ENCODE measurements around the gene ARL15. TPM values are rescaled to one million over a fixed set of nuclear protein-coding genes. Genes with fewer than 3 reads are reported as not detected.

Gene ARL15
- total RNA-seq, 4 donors from 2014 or later, result 19.9 to 57.0 (median 36.9) TPM

DNA sequence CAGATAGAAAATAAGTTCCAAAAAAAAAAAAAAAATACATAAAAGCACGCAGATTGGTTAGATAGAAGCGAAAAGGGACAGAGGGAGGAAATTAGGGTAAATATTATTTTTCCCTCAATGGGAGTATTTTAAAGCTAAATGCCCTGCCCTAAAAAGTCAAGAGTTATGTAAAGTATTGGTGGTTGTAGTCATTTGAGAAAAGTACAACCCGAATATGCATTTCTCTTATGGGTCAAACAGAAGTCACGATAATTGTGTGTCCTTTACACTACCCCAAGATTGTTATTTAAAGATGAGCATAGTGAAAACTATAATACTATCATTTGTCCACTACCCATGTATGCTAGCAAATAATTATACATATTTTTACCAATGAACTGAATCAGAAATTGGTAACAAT is 381.2 kb downstream of the ARL15 start:
- Histone ChIP-seq H3K4me3 (no peak overlapping the region), H3K36me3 (no peaks in the 10 kb centered on the region), H3K27me3 (no peaks in the 10 kb centered on the region), H3K4me1 (peaks cover 3% of the 10 kb centered on the region), H3K27ac (no peak overlapping the region), H3K9me3 (no peaks in the 10 kb centered on the region)
- no peak for DNase-seq (ENCODE audit: low spot score in 2 of 2)
- WGBS, result 92% methylated on average over 4 of the region's 4 CpGs
- TF ChIP-seq, protein P1, sequence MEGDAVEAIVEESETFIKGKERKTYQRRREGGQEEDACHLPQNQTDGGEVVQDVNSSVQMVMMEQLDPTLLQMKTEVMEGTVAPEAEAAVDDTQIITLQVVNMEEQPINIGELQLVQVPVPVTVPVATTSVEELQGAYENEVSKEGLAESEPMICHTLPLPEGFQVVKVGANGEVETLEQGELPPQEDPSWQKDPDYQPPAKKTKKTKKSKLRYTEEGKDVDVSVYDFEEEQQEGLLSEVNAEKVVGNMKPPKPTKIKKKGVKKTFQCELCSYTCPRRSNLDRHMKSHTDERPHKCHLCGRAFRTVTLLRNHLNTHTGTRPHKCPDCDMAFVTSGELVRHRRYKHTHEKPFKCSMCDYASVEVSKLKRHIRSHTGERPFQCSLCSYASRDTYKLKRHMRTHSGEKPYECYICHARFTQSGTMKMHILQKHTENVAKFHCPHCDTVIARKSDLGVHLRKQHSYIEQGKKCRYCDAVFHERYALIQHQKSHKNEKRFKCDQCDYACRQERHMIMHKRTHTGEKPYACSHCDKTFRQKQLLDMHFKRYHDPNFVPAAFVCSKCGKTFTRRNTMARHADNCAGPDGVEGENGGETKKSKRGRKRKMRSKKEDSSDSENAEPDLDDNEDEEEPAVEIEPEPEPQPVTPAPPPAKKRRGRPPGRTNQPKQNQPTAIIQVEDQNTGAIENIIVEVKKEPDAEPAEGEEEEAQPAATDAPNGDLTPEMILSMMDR (IDR thresholded peaks at IDR 0.05), result no peak
- TF ChIP-seq POLR2AphosphoS5 (IDR thresholded peaks at IDR 0.05) (no peak), EP300 (IDR thresholded peaks at IDR 0.05) (no peak), POLR2A (IDR thresholded peaks at IDR 0.05) (no peak)

GRCh38 chr5:53928641-53929040 is 381.7 kb downstream of the ARL15 start:
- no peaks in the 10 kb centered on the region for H3K27me3 ChIP-seq
- DNase-seq (ENCODE audit: low spot score in 2 of 2), result no peak
- TF ChIP-seq EP300 (IDR thresholded peaks at IDR 0.05) (no peak), POLR2AphosphoS5 (IDR thresholded peaks at IDR 0.05) (no peak), POLR2A (IDR thresholded peaks at IDR 0.05) (no peak)
- TF ChIP-seq, protein P1 (IDR thresholded peaks at IDR 0.05), result no peak
- WGBS, result 92% methylated on average over 6 of the region's 6 CpGs
- peaks cover 3% of the 10 kb centered on the region for H3K4me1 ChIP-seq
- no peaks in the 10 kb centered on the region for H3K36me3 ChIP-seq
- no peaks in the 10 kb centered on the region for H3K9me3 ChIP-seq
- H3K27ac ChIP-seq, result no peak overlapping the region
- no peak overlapping the region for H3K4me3 ChIP-seq

DNA sequence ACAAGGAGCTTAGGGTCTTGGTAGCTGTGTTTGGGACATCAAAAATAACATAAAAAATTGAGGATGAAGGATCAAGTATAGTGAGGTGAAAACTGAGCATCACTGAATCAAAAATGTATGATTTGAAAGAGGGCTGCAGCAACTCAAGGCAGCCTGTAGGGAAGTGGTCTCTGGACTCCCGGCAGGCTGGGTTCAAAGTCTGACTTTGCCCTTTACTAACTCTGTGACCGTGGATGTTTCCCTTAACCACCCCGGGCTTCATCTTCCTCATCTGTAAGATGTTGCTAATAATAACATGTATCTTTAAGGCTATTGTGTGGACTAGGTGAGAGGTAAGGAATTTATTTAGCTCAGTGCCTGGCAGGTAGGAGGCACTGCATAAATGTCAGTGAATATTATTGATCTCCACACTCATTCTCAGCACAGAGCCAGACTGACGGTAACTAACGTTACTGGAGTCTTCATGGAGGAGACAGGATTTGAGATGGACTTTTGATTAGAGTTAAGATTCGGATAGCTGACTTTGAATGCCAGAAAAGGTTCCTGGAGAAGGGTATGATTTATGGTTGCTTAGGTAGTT is 382.6 kb downstream of the ARL15 start:
- no peak overlapping the region for H3K27ac ChIP-seq

GRCh38 chr5:53926026-53926425 is 384.3 kb downstream of the ARL15 start:
- Histone ChIP-seq H3K27ac (no peak overlapping the region), H3K27me3 (no peaks in the 10 kb centered on the region), H3K9me3 (no peaks in the 10 kb centered on the region), H3K4me3 (no peak overlapping the region), H3K4me1 (peaks cover 3% of the 10 kb centered on the region), H3K36me3 (no peaks in the 10 kb centered on the region)
- TF ChIP-seq POLR2AphosphoS5 (IDR thresholded peaks at IDR 0.05), result no peak
- no peak for TF ChIP-seq POLR2A (IDR thresholded peaks at IDR 0.05)
- TF ChIP-seq, protein P1 (IDR thresholded peaks at IDR 0.05), result no peak
- TF ChIP-seq EP300 (IDR thresholded peaks at IDR 0.05), result no peak
- WGBS, result 98% methylated on average over 4 of the region's 4 CpGs
- DNase-seq (ENCODE audit: low spot score in 2 of 2), result no peak

More for the DNA sequence above, 382.6 kb downstream of the ARL15 start:
- no peak for DNase-seq (ENCODE audit: low spot score in 2 of 2)
- Histone ChIP-seq H3K36me3 (no peaks in the 10 kb centered on the region), H3K4me3 (no peak overlapping the region), H3K4me1 (peaks cover 3% of the 10 kb centered on the region), H3K27me3 (no peaks in the 10 kb centered on the region), H3K9me3 (no peaks in the 10 kb centered on the region)
- TF ChIP-seq EP300 (IDR thresholded peaks at IDR 0.05), result no peak
- TF ChIP-seq, protein P1 (IDR thresholded peaks at IDR 0.05), result no peak
- no peak for TF ChIP-seq POLR2AphosphoS5 (IDR thresholded peaks at IDR 0.05)
- no peak for TF ChIP-seq POLR2A (IDR thresholded peaks at IDR 0.05)
- WGBS, result 94% methylated on average over 6 of the region's 6 CpGs

- H3K4me1 ChIP-seq, result peaks cover 3% of the 10 kb centered on the region
- no peak overlapping the region for H3K27ac ChIP-seq
- no peaks in the 10 kb centered on the region for H3K27me3 ChIP-seq
- H3K9me3 ChIP-seq, result no peaks in the 10 kb centered on the region
- 66% methylated on average over 2 of the region's 2 CpGs for WGBS
- no peak overlapping the region for H3K4me3 ChIP-seq
- no peak for TF ChIP-seq POLR2A (IDR thresholded peaks at IDR 0.05)
- no peak for TF ChIP-seq EP300 (IDR thresholded peaks at IDR 0.05)
- TF ChIP-seq, protein P1 (IDR thresholded peaks at IDR 0.05), result no peak
- TF ChIP-seq POLR2AphosphoS5 (IDR thresholded peaks at IDR 0.05), result no peak
- H3K36me3 ChIP-seq, result no peaks in the 10 kb centered on the region
- no peak for DNase-seq (ENCODE audit: low spot score in 2 of 2)
Observed at GRCh38 chr5:53924392-53924791, 386.0 kb downstream of the ARL15 start.
